Measurements from ENCODE around the gene FMNL2. TPM values are rescaled to one million over a fixed set of nuclear protein-coding genes. Genes with fewer than 3 reads are reported as not detected.
A peak's percentile ranks its signal among the peaks of the same experiment; 100 is the strongest.

The FMNL2 gene
- total and polyA plus RNA-seq, 2 of the 4 experiments (the other 2 are of a cell fraction), result 10.9 to 11.4 TPM

- CTCF ChIA-PET, result no interaction called here
- POLR2A ChIA-PET (ENCODE audit: unreplicated experiment), result no interaction called here
- no TSS peak for BruUV-seq (replicated peaks)
- Histone ChIP-seq H3K4me2 (ENCODE audit: low read depth, low read length) (no peak overlapping the region), H2BK20ac (ENCODE audit: low read depth, low read length) (no peak overlapping the region), H3K23ac (ENCODE audit: low read depth, low read length) (no peak overlapping the region), H3K4me1 (ENCODE audit: control insufficient read depth, insufficient read depth, low read length) (peaks cover 15% of the 10 kb centered on the region), H3K9ac (ENCODE audit: low read depth, low read length) (no peak overlapping the region), H3K4ac (ENCODE audit: low read depth, low read length) (no peak overlapping the region), H3K36me3 (ENCODE audit: control insufficient read depth, insufficient read depth, low read length) (no peaks in the 10 kb centered on the region), H3K27ac (ENCODE audit: insufficient read depth, low read length) (no peak overlapping the region), H2AK5ac (ENCODE audit: low read depth, low read length) (no peak overlapping the region), H3K9me1 (ENCODE audit: insufficient read depth, low read length) (peaks cover 13% of the 10 kb centered on the region), H3K79me1 (ENCODE audit: low read depth in 1 of 2, low read length in 2 of 2) (peaks cover 31 to 42% of the 10 kb centered on the region in 2 experiments; a peak in 3 of 4 replicates), H3K4me3 (ENCODE audit: insufficient read depth, low read depth, low read length) (no peak overlapping the region), H3K14ac (replicated peaks; ENCODE audit: low read depth, low read length) (no peak overlapping the region), H4K20me1 (ENCODE audit: insufficient read depth, low read length) (no peaks in the 10 kb centered on the region; the same call in 1 of the 2 replicates), H2BK15ac (ENCODE audit: low read depth, low read length) (peak overlapping the region; percentile 14; the same call in 1 of the 3 replicates), H4K8ac (ENCODE audit: low read depth in 2 of 2, low read length in 2 of 2) (no peak overlapping the region), H2BK120ac (ENCODE audit: low read depth, low read length) (no peak overlapping the region), H4K91ac (ENCODE audit: insufficient read depth, low read depth, low read length) (no peak overlapping the region), H3K56ac (ENCODE audit: extremely low read depth, insufficient read depth, low read length) (no peak overlapping the region), H4K5ac (ENCODE audit: low read depth, low read length) (no peak overlapping the region), H3K27me3 (ENCODE audit: control insufficient read depth, insufficient read depth, low read length) (no peaks in the 10 kb centered on the region), H2AFZ (replicated peaks; ENCODE audit: low read length, poor library complexity) (no peak overlapping the region), H2BK5ac (ENCODE audit: low read depth, low read length, poor library complexity, severe bottlenecking) (no peak overlapping the region), H3K9me3 (ENCODE audit: control insufficient read depth, insufficient read depth, low read length) (no peaks in the 10 kb centered on the region), H3K18ac (ENCODE audit: low read depth, low read length) (no peak overlapping the region), H2AK9ac (replicated peaks; ENCODE audit: low read depth, low read length, poor library complexity) (no peak overlapping the region)
- dilution Hi-C loops (cut with HindIII; ENCODE audit: low sequenced_read_pairs, unreplicated experiment) (no loop called here), in situ Hi-C loops (cut with MboI; ENCODE audit: low sequenced_read_pairs) (no loop called here), intact Hi-C loops (cut with micrococcal nuclease) (loop anchor here (2.0 kb wide), 1 partner anchor 15 kb away; no protein-coding TSS in a partner anchor)
- TF ChIP-seq BHLHE40 (IDR thresholded peaks at IDR 0.05; ENCODE audit: low read depth, low read length), result no peak
- no peak for TF ChIP-seq MAFK (IDR thresholded peaks at IDR 0.05; ENCODE audit: low read depth, low read length)
- TF ChIP-seq MXI1 (IDR thresholded peaks at IDR 0.05; ENCODE audit: borderline replicate concordance, low read depth, low read length), result no peak
- no peak for TF ChIP-seq FOS (IDR thresholded peaks at IDR 0.05; ENCODE audit: low read depth, low read length)
- no peak for DNase-seq
- no peak for ATAC-seq (ENCODE audit: low read depth)
Observed at GRCh38 chr2:152423684-152424083, 88.7 kb downstream of the FMNL2 start.

Data from IMR-90 (cell line).